Measurements from ENCODE around the gene CTAGE8. TPM values are rescaled to one million over a fixed set of nuclear protein-coding genes. Genes with fewer than 3 reads are reported as not detected.
"Not testable (repeated sequence)": the region's sequence is repeated elsewhere in the genome, so short reads cannot be mapped to it uniquely, and the experiment has no call there.

Gene CTAGE8
- total and polyA plus RNA-seq, 2 experiments from 2014 or later = not detected

DNA sequence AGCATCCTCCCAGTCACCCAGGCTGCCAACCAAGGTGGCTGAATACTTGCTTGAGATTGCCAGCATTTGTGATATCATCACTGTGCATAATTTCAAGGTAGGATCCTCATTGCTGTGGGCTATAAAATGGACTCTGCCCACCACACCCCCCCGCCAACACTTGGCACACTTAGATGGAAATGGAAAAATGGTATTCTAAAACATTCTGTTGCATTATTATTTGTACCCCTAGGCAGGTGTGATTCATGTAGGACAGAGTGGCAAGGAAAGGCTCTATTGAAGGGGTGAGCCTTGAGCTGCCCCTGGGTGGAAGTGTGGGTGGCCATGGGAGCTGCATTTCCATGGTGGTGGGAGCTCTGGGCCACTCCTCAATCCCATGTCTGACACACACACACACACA lies 50.5 kb downstream of the CTAGE8 start:
- H3K27me3 ChIP-seq (replicated peaks; ENCODE audit: insufficient read depth); H3K4me2 ChIP-seq (ENCODE audit: unreplicated experiment); in situ Hi-C loops (cut with MboI); H3K4me3 ChIP-seq; H3K27ac ChIP-seq; H3K4me1 ChIP-seq (ENCODE audit: insufficient read depth); H3F3A ChIP-seq (ENCODE audit: insufficient read depth); H3K79me2 ChIP-seq (ENCODE audit: insufficient read depth); H3K9me2 ChIP-seq (ENCODE audit: insufficient read depth); H3K9me3 ChIP-seq (ENCODE audit: low read depth); H4K20me1 ChIP-seq (ENCODE audit: insufficient read depth); H3K36me3 ChIP-seq (ENCODE audit: low read depth); H3K9ac ChIP-seq; H2AFZ ChIP-seq; DNase-seq: not testable (repeated sequence)
- WGBS, 2 experiments (ENCODE audit: low coverage in 1 of 2, low lambda C conversion rate in 2 of 2, missing lambda C conversion rate in 2 of 2) = 96 to 100% methylated on average over 1 of the region's 1 CpG

DNA sequence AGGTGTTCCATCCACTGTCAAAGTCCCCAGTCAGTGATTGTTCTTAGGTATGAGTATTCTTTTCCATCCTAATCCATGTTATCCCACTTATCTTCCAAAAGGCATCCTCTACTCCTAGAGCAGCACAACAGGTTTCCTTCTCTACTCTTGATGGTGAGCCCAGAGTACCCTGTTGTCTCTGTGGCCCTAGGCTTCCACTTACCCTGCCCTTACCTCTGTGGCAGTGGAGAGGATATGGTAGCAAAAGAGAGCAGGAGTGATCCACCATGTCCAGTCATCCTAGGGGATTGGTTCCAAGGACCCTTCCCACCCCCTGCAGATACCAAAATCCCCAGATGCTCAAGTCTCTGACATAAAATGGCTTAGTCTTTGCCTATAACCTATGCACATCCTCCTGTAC lies 51.9 kb downstream of the CTAGE8 start:
- H3K79me2 ChIP-seq (ENCODE audit: insufficient read depth); H3K36me3 ChIP-seq (ENCODE audit: low read depth); DNase-seq; in situ Hi-C loops (cut with MboI); H3F3A ChIP-seq (ENCODE audit: insufficient read depth); H3K4me2 ChIP-seq (ENCODE audit: unreplicated experiment); H3K27ac ChIP-seq; H3K4me1 ChIP-seq (ENCODE audit: insufficient read depth); H3K27me3 ChIP-seq (replicated peaks; ENCODE audit: insufficient read depth); H3K9me3 ChIP-seq (ENCODE audit: low read depth); H2AFZ ChIP-seq; H3K9ac ChIP-seq; H3K9me2 ChIP-seq (ENCODE audit: insufficient read depth); H4K20me1 ChIP-seq (ENCODE audit: insufficient read depth); H3K4me3 ChIP-seq: not testable (repeated sequence)

Other genes with a start within 250 kb of the CTAGE8 start
- gene OR2A5, start 220.3 kb downstream of the CTAGE8 start, total RNA-seq (2014; rRNA removed; shearing (Covaris generic)) = not detected in 2 replicates
- not detected in 2 replicates for gene OR2A5, start 220.3 kb downstream of the CTAGE8 start, polyA plus RNA-seq (2016; fragmentation: Nextera tagmentation; extraction: Ambion mirVana)
- not detected in 2 replicates for gene OR2A25, start 199.5 kb downstream of the CTAGE8 start, total RNA-seq (2014; rRNA removed; shearing (Covaris generic))
- gene OR2A25, start 199.5 kb downstream of the CTAGE8 start, polyA plus RNA-seq (2016; fragmentation: Nextera tagmentation; extraction: Ambion mirVana) = not detected in 2 replicates
- gene OR2A12, start 183.0 kb downstream of the CTAGE8 start, total RNA-seq (2014; rRNA removed; shearing (Covaris generic)) = not detected in 2 replicates
- not detected in 2 replicates for gene OR2A12, start 183.0 kb downstream of the CTAGE8 start, polyA plus RNA-seq (2016; fragmentation: Nextera tagmentation; extraction: Ambion mirVana)
- not detected in 2 replicates for gene OR2A2, start 159.7 kb downstream of the CTAGE8 start, total RNA-seq (2014; rRNA removed; shearing (Covaris generic))
- not detected in 2 replicates for gene OR2A2, start 159.7 kb downstream of the CTAGE8 start, polyA plus RNA-seq (2016; fragmentation: Nextera tagmentation; extraction: Ambion mirVana)
- not detected in 2 replicates for gene OR2A14, start 146.1 kb downstream of the CTAGE8 start, total RNA-seq (2014; rRNA removed; shearing (Covaris generic))
- gene OR2A14, start 146.1 kb downstream of the CTAGE8 start, polyA plus RNA-seq (2016; fragmentation: Nextera tagmentation; extraction: Ambion mirVana) = not detected in 2 replicates
- gene CTAGE4, start 85.8 kb downstream of the CTAGE8 start, total RNA-seq (2014; rRNA removed; shearing (Covaris generic)) = 1.3 TPM in 1 of 2 replicates, not detected in the other
- 0.35 and 1.0 TPM in 2 replicates for gene CTAGE4, start 85.8 kb downstream of the CTAGE8 start, polyA plus RNA-seq (2016; fragmentation: Nextera tagmentation; extraction: Ambion mirVana)
- 3.4 and 4.3 TPM in 2 replicates for gene ARHGEF35, start 73.5 kb downstream of the CTAGE8 start, total RNA-seq (2014; rRNA removed; shearing (Covaris generic))
- gene ARHGEF35, start 73.5 kb downstream of the CTAGE8 start, polyA plus RNA-seq (2016; fragmentation: Nextera tagmentation; extraction: Ambion mirVana) = 4.5 and 5.8 TPM in 2 replicates
- gene OR2A42, start 29.7 kb downstream of the CTAGE8 start, total RNA-seq (2014; rRNA removed; shearing (Covaris generic)) = 0.25 and 0.32 TPM in 2 replicates
- 0.06 TPM in 1 of 2 replicates, not detected in the other for gene OR2A42, start 29.7 kb downstream of the CTAGE8 start, polyA plus RNA-seq (2016; fragmentation: Nextera tagmentation; extraction: Ambion mirVana)
- gene OR2A7, start 4.5 kb downstream of the CTAGE8 start, total RNA-seq (2014; rRNA removed; shearing (Covaris generic)) = 1.1 TPM in 1 of 2 replicates, not detected in the other
- gene OR2A7, start 4.5 kb downstream of the CTAGE8 start, polyA plus RNA-seq (2016; fragmentation: Nextera tagmentation; extraction: Ambion mirVana) = 0.22 and 0.26 TPM in 2 replicates
- gene OR2A1, start 43.1 kb upstream of the CTAGE8 start, total RNA-seq (2014; rRNA removed; shearing (Covaris generic)) = 0.13 and 0.32 TPM in 2 replicates
- gene OR2A1, start 43.1 kb upstream of the CTAGE8 start, polyA plus RNA-seq (2016; fragmentation: Nextera tagmentation; extraction: Ambion mirVana) = 0.10 and 0.15 TPM in 2 replicates
- 2.4 TPM in 2 replicates for gene ARHGEF5, start 86.1 kb upstream of the CTAGE8 start, total RNA-seq (2014; rRNA removed; shearing (Covaris generic))
- gene ARHGEF5, start 86.1 kb upstream of the CTAGE8 start, polyA plus RNA-seq (2016; fragmentation: Nextera tagmentation; extraction: Ambion mirVana) = 2.6 and 2.9 TPM in 2 replicates
- not detected in 2 replicates for gene NOBOX, start 134.4 kb upstream of the CTAGE8 start, total RNA-seq (2014; rRNA removed; shearing (Covaris generic))
- gene NOBOX, start 134.4 kb upstream of the CTAGE8 start, polyA plus RNA-seq (2016; fragmentation: Nextera tagmentation; extraction: Ambion mirVana) = not detected in 2 replicates